Measurements from ENCODE around the gene ACSF3. TPM values are rescaled to one million over a fixed set of nuclear protein-coding genes. Genes with fewer than 3 reads are reported as not detected.

The ACSF3 gene
- total RNA-seq, 1 donor = 20.7 TPM

- no peak overlapping the region for H3K4me3 ChIP-seq (ENCODE audit: low read depth, low read length)
- TF ChIP-seq, protein P1, sequence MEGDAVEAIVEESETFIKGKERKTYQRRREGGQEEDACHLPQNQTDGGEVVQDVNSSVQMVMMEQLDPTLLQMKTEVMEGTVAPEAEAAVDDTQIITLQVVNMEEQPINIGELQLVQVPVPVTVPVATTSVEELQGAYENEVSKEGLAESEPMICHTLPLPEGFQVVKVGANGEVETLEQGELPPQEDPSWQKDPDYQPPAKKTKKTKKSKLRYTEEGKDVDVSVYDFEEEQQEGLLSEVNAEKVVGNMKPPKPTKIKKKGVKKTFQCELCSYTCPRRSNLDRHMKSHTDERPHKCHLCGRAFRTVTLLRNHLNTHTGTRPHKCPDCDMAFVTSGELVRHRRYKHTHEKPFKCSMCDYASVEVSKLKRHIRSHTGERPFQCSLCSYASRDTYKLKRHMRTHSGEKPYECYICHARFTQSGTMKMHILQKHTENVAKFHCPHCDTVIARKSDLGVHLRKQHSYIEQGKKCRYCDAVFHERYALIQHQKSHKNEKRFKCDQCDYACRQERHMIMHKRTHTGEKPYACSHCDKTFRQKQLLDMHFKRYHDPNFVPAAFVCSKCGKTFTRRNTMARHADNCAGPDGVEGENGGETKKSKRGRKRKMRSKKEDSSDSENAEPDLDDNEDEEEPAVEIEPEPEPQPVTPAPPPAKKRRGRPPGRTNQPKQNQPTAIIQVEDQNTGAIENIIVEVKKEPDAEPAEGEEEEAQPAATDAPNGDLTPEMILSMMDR (IDR thresholded peaks at IDR 0.05; ENCODE audit: insufficient read depth, low read depth, low read length) = no peak
- DNase-seq (ENCODE audit: low read depth) = no peak
These were observed 55.7 kb downstream of the ACSF3 start for GRCh38 chr16:89149386-89149785.

DNA sequence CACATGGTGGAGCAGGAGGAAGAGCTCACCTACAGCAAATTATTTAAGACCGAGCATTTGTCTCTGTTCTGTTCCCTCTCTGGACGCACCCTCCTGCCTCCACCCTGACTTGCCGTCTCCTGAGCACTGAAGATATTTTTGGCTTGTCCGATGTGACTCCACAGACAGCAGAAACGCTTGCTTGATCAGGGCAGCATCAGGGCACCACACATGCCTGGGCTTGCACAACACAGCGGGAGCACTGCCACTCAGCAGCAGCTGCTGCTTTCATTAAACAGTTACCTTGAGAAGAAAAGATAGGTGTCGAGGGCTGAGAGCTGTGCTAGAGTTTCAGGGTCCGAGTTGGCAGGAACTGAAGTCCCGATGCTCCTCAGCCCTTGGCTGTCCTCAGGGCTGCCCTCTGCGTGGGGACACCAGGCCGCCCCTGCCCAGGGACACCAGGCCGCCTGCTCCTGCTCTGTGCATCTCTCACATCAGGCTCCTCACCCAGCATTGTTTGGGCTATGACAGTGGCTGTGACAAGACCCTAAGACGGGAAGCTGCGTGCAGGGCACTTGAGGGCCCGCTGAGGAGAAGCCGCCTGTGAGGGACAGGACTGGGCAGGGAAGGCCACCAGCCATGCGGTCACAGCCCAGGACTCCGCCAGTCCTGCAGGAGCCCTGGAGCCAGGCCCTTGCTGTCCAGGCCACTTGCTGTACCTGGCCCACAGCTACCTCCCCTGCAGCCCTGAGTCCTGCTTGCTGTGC, 56.6 kb downstream of the ACSF3 start:
- DNase-seq (ENCODE audit: low read depth) = no peak
- TF ChIP-seq, protein P1 (IDR thresholded peaks at IDR 0.05; ENCODE audit: insufficient read depth, low read depth, low read length) = no peak
- H3K4me3 ChIP-seq (ENCODE audit: low read depth, low read length) = no peak overlapping the region

DNA sequence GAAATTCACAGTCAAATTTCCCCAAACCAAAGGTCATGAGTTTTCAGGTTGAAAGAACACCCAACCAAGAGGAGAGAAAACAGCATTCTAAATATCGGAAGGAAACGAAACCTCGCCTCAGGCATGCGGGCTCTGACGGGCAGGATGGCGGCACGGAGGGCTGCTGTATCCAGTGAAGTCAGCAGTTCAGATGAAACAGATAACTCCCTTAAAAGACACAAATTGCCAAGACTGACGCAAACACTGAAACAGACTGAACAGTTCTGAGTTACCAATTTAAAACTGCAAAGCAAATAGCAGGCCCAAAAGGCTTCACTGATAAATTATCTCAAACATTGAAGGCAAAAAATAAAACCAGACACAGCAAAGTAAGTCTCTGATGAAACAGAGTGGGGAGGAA, 57.3 kb downstream of the ACSF3 start:
- DNase-seq (ENCODE audit: low read depth) = no peak
- H3K4me3 ChIP-seq (ENCODE audit: low read depth, low read length) = no peak overlapping the region
- TF ChIP-seq, protein P1 (IDR thresholded peaks at IDR 0.05; ENCODE audit: insufficient read depth, low read depth, low read length) = no peak

- TF ChIP-seq, protein P1 (IDR thresholded peaks at IDR 0.05; ENCODE audit: insufficient read depth, low read depth, low read length) = no peak
- DNase-seq (ENCODE audit: low read depth) = no peak
- H3K4me3 ChIP-seq (ENCODE audit: low read depth, low read length) = no peak overlapping the region
These were observed 59.4 kb downstream of the ACSF3 start for GRCh38 chr16:89152831-89153700.

GRCh38 chr16:89153848-89154271, 60.2 kb downstream of the ACSF3 start:
- DNase-seq (ENCODE audit: low read depth) = no peak
- TF ChIP-seq, protein P1 (IDR thresholded peaks at IDR 0.05; ENCODE audit: insufficient read depth, low read depth, low read length) = no peak
- no peak overlapping the region for H3K4me3 ChIP-seq (ENCODE audit: low read depth, low read length)

GRCh38 chr16:89154390-89155183, 60.9 kb downstream of the ACSF3 start:
- no peak for DNase-seq (ENCODE audit: low read depth)
- TF ChIP-seq, protein P1 (IDR thresholded peaks at IDR 0.05; ENCODE audit: insufficient read depth, low read depth, low read length) = no peak
- H3K4me3 ChIP-seq (ENCODE audit: low read depth, low read length) = no peak overlapping the region

All from fibroblast of villous mesenchyme (primary cell).